ENCODE results near the gene SLC25A5. TPM values are rescaled to one million over a fixed set of nuclear protein-coding genes. Genes with fewer than 3 reads are reported as not detected.

Gene SLC25A5
- total RNA-seq, 1 experiment from 2014 or later: 454 TPM

DNA sequence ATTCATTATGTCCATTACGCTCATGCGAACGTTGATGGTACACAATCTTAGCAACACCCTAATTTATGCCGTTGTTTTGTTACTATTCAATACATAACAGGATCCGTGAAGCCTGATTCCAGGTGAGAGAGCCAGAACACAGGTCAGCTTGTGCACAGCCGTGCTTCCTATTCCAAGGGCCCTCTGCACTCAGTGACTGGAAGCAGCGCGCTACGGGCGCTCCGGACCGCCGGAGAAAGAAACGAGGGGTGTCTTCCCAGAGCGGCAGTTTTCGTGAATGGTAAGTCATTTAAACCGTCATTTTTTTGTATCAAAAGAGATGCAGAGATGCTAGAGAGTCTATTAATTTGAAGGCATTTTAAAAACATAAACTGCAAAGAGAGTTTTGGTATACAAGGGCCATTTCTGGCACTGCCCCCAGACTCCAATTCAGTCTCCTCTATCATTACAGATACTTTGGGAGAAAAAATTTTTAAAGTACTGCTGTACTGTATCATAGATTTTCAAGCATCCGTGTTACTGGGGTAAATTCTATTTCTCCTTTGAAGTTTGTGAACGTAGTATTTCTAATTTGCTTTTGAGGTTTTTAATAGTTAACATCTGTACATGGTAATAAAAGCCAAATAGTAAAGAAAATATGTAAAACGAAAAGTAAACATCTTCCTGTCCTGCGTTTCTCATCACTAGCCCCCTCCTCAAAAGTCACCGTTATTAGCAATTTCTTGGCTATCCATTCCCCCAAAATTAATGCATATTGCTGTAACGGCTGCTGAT is 6.6 kb downstream of the SLC25A5 start:
- peaks cover 59 to 64% of the 10 kb centered on the region in 2 experiments for H3K9me3 Mint-ChIP-seq
- Histone ChIP-seq H3K23ac (ENCODE audit: insufficient read length, low read depth, low read length) (no peak overlapping the region), H4K91ac (ENCODE audit: insufficient read length, low read depth, low read length) (no peak overlapping the region), H2BK12ac (ENCODE audit: insufficient read length, low read depth, low read length) (no peak overlapping the region), H3K4me2 (ENCODE audit: insufficient read depth, insufficient read length, low read length) (no peak overlapping the region), H3K9ac (ENCODE audit: extremely low read depth, insufficient read length, low read length) (no peak overlapping the region), H3K79me1 (ENCODE audit: insufficient read depth, low read depth, low read length, poor library complexity, severe bottlenecking) (no peaks in the 10 kb centered on the region), H3K56ac (ENCODE audit: insufficient read length, low read depth, low read length) (no peak overlapping the region), H2AFZ (ENCODE audit: low read length) (no peak overlapping the region), H3K4me1 (ENCODE audit: insufficient read depth, low read length) (no peaks in the 10 kb centered on the region), H3K23me2 (ENCODE audit: insufficient read length, low read depth, low read length, poor library complexity, severe bottlenecking) (no peaks in the 10 kb centered on the region), H3K14ac (ENCODE audit: insufficient read depth, low read length) (no peak overlapping the region), H2BK15ac (ENCODE audit: low read depth, low read length) (no peak overlapping the region), H2BK120ac (ENCODE audit: low read depth, low read length, poor library complexity, severe bottlenecking) (no peak overlapping the region), H3K27ac (ENCODE audit: insufficient read length, low read depth, low read length) (no peak overlapping the region), H4K20me1 (ENCODE audit: control insufficient read depth, insufficient read depth, insufficient read length) (no peaks in the 10 kb centered on the region), H3K9me3 (ENCODE audit: control insufficient read depth, low read depth, low read length) (peaks cover 13% of the 10 kb centered on the region), H3K4ac (ENCODE audit: low read depth, low read length) (no peak overlapping the region), H3K79me2 (ENCODE audit: insufficient read depth, low read length) (no peaks in the 10 kb centered on the region), H2BK20ac (ENCODE audit: low read depth, low read length, poor library complexity, severe bottlenecking) (no peak overlapping the region), H3K18ac (ENCODE audit: insufficient read length, low read depth, low read length) (no peak overlapping the region), H2BK5ac (ENCODE audit: insufficient read length, low read length) (no peak overlapping the region), H3T11ph (ENCODE audit: low read length) (no peak overlapping the region), H3K27me3 (ENCODE audit: insufficient read depth, low read length) (no peaks in the 10 kb centered on the region), H2AK5ac (ENCODE audit: insufficient read length, low read length) (no peak overlapping the region), H4K5ac (ENCODE audit: insufficient read length, low read depth, low read length) (no peak overlapping the region), H4K8ac (replicated peaks; ENCODE audit: insufficient read length, low read depth, low read length) (no peak overlapping the region)
- DNase-seq: no peak
- no CpG with 5 or more reads among the region's 23 CpGs for WGBS (ENCODE audit: extremely low coverage, insufficient read length, low lambda C conversion rate)
- 0 out of 4 replicates have a peak, but pooled peaks cover 0 to 1% of the 10 kb centered on the region in 2 experiments for H3K4me1 Mint-ChIP-seq
- H3K36me3 Mint-ChIP-seq (ENCODE audit: insufficient read depth in 1 of 3, low read depth in 3 of 3): peaks cover 16 to 21% (median 17%) of the 10 kb centered on the region in 3 experiments
- peaks cover 1% of the 10 kb centered on the region; the same call in 1 of the 2 replicates for H3K27me3 Mint-ChIP-seq (ENCODE audit: low read depth)
- TF ChIP-seq, protein P1, sequence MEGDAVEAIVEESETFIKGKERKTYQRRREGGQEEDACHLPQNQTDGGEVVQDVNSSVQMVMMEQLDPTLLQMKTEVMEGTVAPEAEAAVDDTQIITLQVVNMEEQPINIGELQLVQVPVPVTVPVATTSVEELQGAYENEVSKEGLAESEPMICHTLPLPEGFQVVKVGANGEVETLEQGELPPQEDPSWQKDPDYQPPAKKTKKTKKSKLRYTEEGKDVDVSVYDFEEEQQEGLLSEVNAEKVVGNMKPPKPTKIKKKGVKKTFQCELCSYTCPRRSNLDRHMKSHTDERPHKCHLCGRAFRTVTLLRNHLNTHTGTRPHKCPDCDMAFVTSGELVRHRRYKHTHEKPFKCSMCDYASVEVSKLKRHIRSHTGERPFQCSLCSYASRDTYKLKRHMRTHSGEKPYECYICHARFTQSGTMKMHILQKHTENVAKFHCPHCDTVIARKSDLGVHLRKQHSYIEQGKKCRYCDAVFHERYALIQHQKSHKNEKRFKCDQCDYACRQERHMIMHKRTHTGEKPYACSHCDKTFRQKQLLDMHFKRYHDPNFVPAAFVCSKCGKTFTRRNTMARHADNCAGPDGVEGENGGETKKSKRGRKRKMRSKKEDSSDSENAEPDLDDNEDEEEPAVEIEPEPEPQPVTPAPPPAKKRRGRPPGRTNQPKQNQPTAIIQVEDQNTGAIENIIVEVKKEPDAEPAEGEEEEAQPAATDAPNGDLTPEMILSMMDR (conservative IDR thresholded peaks at IDR 0.05): no peak
- H3K4me3 Mint-ChIP-seq: no peak overlapping the region
- peak overlapping the region in 1 of 3 experiments; percentile 52; a peak in 1 of 7 replicates for H3K27ac Mint-ChIP-seq
